ENCODE results near the gene BTBD6. TPM values are rescaled to one million over a fixed set of nuclear protein-coding genes. Genes with fewer than 3 reads are reported as not detected.

The BTBD6 gene
- total and polyA plus RNA-seq, 2 of the 8 experiments (the other 6 are each of a cell fraction or from before 2014, with no cell fraction given), result 10.1 to 10.2 TPM

- no peak for TF ChIP-seq MAFK (IDR thresholded peaks at IDR 0.05; ENCODE audit: low read depth, low read length)
- TF ChIP-seq NRF1 (IDR thresholded peaks at IDR 0.05; ENCODE audit: low read depth, low read length), result no peak
- TF ChIP-seq CHD7 (IDR thresholded peaks at IDR 0.05; ENCODE audit: insufficient replicate concordance, low read length), result no peak
- TF ChIP-seq CHD1 (IDR thresholded peaks at IDR 0.05; ENCODE audit: low read depth, low read length), result no peak
- TF ChIP-seq RBBP5 (IDR thresholded peaks at IDR 0.05; ENCODE audit: borderline replicate concordance, low read depth, low read length), result no peak
- TF ChIP-seq CTCF (IDR thresholded peaks at IDR 0.05; ENCODE audit: control extremely low read depth in 1 of 3, insufficient read depth in 1 of 3, low read depth in 1 of 3, low read length in 3 of 3), result no peak
Measured at GRCh38 chr14:105208738-105209075, 39.6 kb upstream of the BTBD6 start (continued).

All from H1 (cell line).